OCI-LY7 (cell line): ENCODE measurements around the gene IL2RG.

Experiments used
- EZH2phosphoT487 ChIP-seq: fragments of 200-600 bp; sonication (generic); IDR thresholded peaks from 2 replicates; pipeline ENCODE4 v1.6.1; 2018; ENCODE audit warnings: low read depth, borderline replicate concordance, mild to moderate bottlenecking, mixed run types, antibody characterized with exemption, low read length, moderate library complexity, mixed read lengths
- TF ChIP-seq, protein P1 (sequence below): fragments of 200-600 bp; sonication (generic); conservative IDR thresholded peaks from 2 replicates; pipeline ENCODE4 v1.5.1; 2014; ENCODE audit warnings: mild to moderate bottlenecking, antibody characterized with exemption, low read length, moderate library complexity, mixed read lengths

- no peak for TF ChIP-seq EZH2phosphoT487
- TF ChIP-seq, protein P1, sequence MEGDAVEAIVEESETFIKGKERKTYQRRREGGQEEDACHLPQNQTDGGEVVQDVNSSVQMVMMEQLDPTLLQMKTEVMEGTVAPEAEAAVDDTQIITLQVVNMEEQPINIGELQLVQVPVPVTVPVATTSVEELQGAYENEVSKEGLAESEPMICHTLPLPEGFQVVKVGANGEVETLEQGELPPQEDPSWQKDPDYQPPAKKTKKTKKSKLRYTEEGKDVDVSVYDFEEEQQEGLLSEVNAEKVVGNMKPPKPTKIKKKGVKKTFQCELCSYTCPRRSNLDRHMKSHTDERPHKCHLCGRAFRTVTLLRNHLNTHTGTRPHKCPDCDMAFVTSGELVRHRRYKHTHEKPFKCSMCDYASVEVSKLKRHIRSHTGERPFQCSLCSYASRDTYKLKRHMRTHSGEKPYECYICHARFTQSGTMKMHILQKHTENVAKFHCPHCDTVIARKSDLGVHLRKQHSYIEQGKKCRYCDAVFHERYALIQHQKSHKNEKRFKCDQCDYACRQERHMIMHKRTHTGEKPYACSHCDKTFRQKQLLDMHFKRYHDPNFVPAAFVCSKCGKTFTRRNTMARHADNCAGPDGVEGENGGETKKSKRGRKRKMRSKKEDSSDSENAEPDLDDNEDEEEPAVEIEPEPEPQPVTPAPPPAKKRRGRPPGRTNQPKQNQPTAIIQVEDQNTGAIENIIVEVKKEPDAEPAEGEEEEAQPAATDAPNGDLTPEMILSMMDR = no peak
Measured at GRCh38 chrX:71081330-71082123, 29.9 kb downstream of the IL2RG start.
